GM23338 (cell line): Measurements from ENCODE around the gene CPLX4. TPM values are rescaled to one million over a fixed set of nuclear protein-coding genes. Genes with fewer than 3 reads are reported as not detected.

Experiments
- ATAC-seq: fragments of 200-7000 bp; cut with Tn5 transposase; 3 replicates; pipeline ENCODE4 v1.9.1; 2020
- DNase-seq: peaks from one replicate; pipeline ENCODE4 v3.0.0-alpha.2; 2015; ENCODE audit warnings: low spot score
- H2AFZ ChIP-seq: fragments of 200-600 bp; sonication (generic); 2 replicates; pipeline ENCODE4 v1.8.0; 2016; ENCODE audit warnings: antibody characterized with exemption, mild to moderate bottlenecking, moderate library complexity
- H3F3A ChIP-seq: fragments of 200-600 bp; sonication (generic); replicated peaks from 2 replicates; pipeline ENCODE4 v1.8.0; 2017; ENCODE audit warnings: antibody characterized with exemption, mixed run types, low read depth
- H3K27ac ChIP-seq: fragments of 200-600 bp; sonication (generic); 2 replicates; pipeline ENCODE4 v1.6.1; 2016; ENCODE audit warnings: low read depth
- H3K27me3 ChIP-seq: fragments of 200-600 bp; sonication (generic); 2 replicates; pipeline ENCODE4 v1.8.0; 2016; ENCODE audit warnings: mild to moderate bottlenecking, mixed run types, moderate library complexity; ENCODE audit not compliant: insufficient read depth
- H3K36me3 ChIP-seq: fragments of 200-600 bp; sonication (generic); 2 replicates; pipeline ENCODE4 v1.8.0; 2016; ENCODE audit warnings: mild to moderate bottlenecking; ENCODE audit not compliant: insufficient read depth
- H3K4me1 ChIP-seq: fragments of 200-600 bp; sonication (generic); 2 replicates; pipeline ENCODE4 v1.8.0; 2016; ENCODE audit warnings: mild to moderate bottlenecking, moderate library complexity; ENCODE audit not compliant: insufficient read depth
- H3K4me2 ChIP-seq: fragments of 200-600 bp; sonication (generic); 2 replicates; pipeline ENCODE4 v1.7.1; 2017; ENCODE audit warnings: mixed run types
- H3K4me3 ChIP-seq: fragments of 200-600 bp; sonication (generic); 2 replicates; pipeline ENCODE4 v1.6.1; 2016; ENCODE audit warnings: mixed run types
- H3K79me2 ChIP-seq: fragments of 200-600 bp; sonication (generic); replicated peaks from 2 replicates; pipeline ENCODE4 v1.8.0; 2017; ENCODE audit warnings: mild to moderate bottlenecking; ENCODE audit not compliant: insufficient read depth
- H3K9me2 ChIP-seq: fragments of 200-600 bp; sonication (generic); 2 replicates; pipeline ENCODE4 v1.8.0; 2017; ENCODE audit not compliant: insufficient read depth
- H4K20me1 ChIP-seq: fragments of 200-600 bp; sonication (generic); replicated peaks from 2 replicates; pipeline ENCODE4 v1.8.0; 2017; ENCODE audit warnings: mild to moderate bottlenecking; ENCODE audit not compliant: insufficient read depth
- H3K27ac Mint-ChIP-seq: 2 replicates; pipeline ENCODE4 v1.8.0; 2020; ENCODE audit warnings: inconsistent platforms, mild to moderate bottlenecking, moderate library complexity, mixed read lengths
- H3K27me3 Mint-ChIP-seq: 3 replicates; pipeline ENCODE4 v1.8.0; 2022; ENCODE audit warnings: low read depth, mild to moderate bottlenecking, moderate library complexity, mixed read lengths, inconsistent platforms; ENCODE audit not compliant: insufficient read depth, poor library complexity
- H3K36me3 Mint-ChIP-seq: 3 replicates; pipeline ENCODE4 v1.8.0; 2021; ENCODE audit warnings: low read depth, mild to moderate bottlenecking, inconsistent platforms, moderate library complexity, mixed read lengths
- H3K4me1 Mint-ChIP-seq: 3 replicates; pipeline ENCODE4 v1.8.0; 2020; ENCODE audit warnings: mild to moderate bottlenecking, inconsistent platforms, mixed read lengths
- H3K4me3 Mint-ChIP-seq: 3 replicates; pipeline ENCODE4 v1.8.0; 2021; ENCODE audit warnings: moderate library complexity, mild to moderate bottlenecking, inconsistent platforms, mixed read lengths
- H3K9me3 Mint-ChIP-seq: 3 replicates; pipeline ENCODE4 v1.8.0; 2020; ENCODE audit warnings: moderate library complexity, mild to moderate bottlenecking, inconsistent platforms, mixed read lengths
- CREB1 ChIP-seq: fragments of 250-450 bp; sonication (Bioruptor Pico); IDR thresholded peaks from 2 replicates; pipeline ENCODE4 v1.5.0; 2020; ENCODE audit warnings: low read depth, mild to moderate bottlenecking, moderate library complexity
- EZH2phosphoT487 ChIP-seq: fragments of 200-600 bp; sonication (generic); IDR thresholded peaks from one replicate; pipeline ENCODE4 v1.8.1; 2018; ENCODE audit warnings: antibody characterized with exemption; ENCODE audit not compliant: unreplicated experiment
- JUNB ChIP-seq: IDR thresholded peaks from one replicate; pipeline ENCODE4 v1.6.1; 2016; ENCODE audit warnings: antibody characterized with exemption; ENCODE audit not compliant: unreplicated experiment
- NANOG ChIP-seq: IDR thresholded peaks from 2 replicates; pipeline ENCODE4 v1.6.1; 2016; ENCODE audit warnings: antibody characterized with exemption, borderline replicate concordance
- POLR2AphosphoS5 ChIP-seq: IDR thresholded peaks from 2 replicates; pipeline ENCODE4 v1.6.1; 2016; ENCODE audit warnings: antibody characterized with exemption, low read depth
- ZNF114 ChIP-seq: fragments of 250-450 bp; sonication (Bioruptor Pico); IDR thresholded peaks from 2 replicates; pipeline ENCODE4 v1.5.0; 2020; ENCODE audit warnings: mild to moderate bottlenecking, moderate library complexity
- ZNF331 ChIP-seq: fragments of 250-450 bp; sonication (Bioruptor Pico); IDR thresholded peaks from 2 replicates; pipeline ENCODE4 v1.5.0; 2020; ENCODE audit warnings: low read depth, mild to moderate bottlenecking, moderate library complexity
- polyA plus RNA-seq: library from polyadenylated mRNA; unstranded; fragments of >200 nt; fragmentation: Nextera tagmentation; extraction: Ambion mirVana; gene quantifications from 2 replicates; pipeline ENCODE4 v1.2.1, GENCODE V29; 2016
- total RNA-seq: library from RNA; depleted of rRNA; stranded (reverse); fragments of >200 nt; shearing (Covaris generic); gene quantifications from 2 replicates; pipeline ENCODE4 v1.2.3, GENCODE V29; 2014
- TF ChIP-seq, protein P1 (sequence below): IDR thresholded peaks from 2 replicates; pipeline ENCODE4 v1.6.1; 2016; ENCODE audit warnings: antibody characterized with exemption
- TF ChIP-seq, protein P2 (sequence below): IDR thresholded peaks from one replicate; pipeline ENCODE4 v1.6.1; 2018; ENCODE audit warnings: antibody characterized with exemption; ENCODE audit not compliant: unreplicated experiment
- TF ChIP-seq, protein P3 (sequence below): fragments of 250-450 bp; sonication (Bioruptor Pico); IDR thresholded peaks from 2 replicates; pipeline ENCODE4 v1.5.0; 2020; ENCODE audit warnings: mild to moderate bottlenecking, moderate library complexity

CPLX4 gene
- total and polyA plus RNA-seq, 2 experiments from 2014 or later: not detected

DNA sequence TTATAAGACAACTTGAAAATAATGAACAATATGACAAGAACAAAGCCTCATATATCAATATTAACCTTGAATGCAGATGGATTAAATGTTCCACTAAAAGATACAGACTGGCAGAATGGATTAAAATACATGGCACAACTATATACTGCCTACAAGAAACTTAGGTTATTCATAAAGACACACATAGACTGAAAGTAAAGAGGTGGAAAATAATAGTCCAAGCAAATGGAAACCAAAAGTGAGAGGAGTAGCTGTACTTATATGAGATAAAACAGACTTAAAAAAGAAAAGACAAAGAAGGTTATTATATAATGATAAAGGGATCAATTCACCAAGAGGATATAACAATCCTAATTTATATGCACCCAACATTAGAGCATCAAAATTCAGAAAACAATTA, 22.4 kb upstream of the CPLX4 start:
- TF ChIP-seq POLR2AphosphoS5 (no peak), NANOG (no peak), ZNF114 (CRISPR knock-in tag) (no peak), CREB1 (CRISPR knock-in tag) (no peak), EZH2phosphoT487 (no peak), JUNB (no peak), ZNF331 (CRISPR knock-in tag) (no peak)
- TF ChIP-seq, protein P1, sequence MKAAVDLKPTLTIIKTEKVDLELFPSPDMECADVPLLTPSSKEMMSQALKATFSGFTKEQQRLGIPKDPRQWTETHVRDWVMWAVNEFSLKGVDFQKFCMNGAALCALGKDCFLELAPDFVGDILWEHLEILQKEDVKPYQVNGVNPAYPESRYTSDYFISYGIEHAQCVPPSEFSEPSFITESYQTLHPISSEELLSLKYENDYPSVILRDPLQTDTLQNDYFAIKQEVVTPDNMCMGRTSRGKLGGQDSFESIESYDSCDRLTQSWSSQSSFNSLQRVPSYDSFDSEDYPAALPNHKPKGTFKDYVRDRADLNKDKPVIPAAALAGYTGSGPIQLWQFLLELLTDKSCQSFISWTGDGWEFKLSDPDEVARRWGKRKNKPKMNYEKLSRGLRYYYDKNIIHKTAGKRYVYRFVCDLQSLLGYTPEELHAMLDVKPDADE: no peak
- no peaks in the 10 kb centered on the region for H3K9me3 Mint-ChIP-seq
- no peak overlapping the region for H2AFZ ChIP-seq
- ATAC-seq (no peak), DNase-seq (no peak)
- no peaks in the 10 kb centered on the region; the same call in 1 of the 3 replicates for H3K4me1 Mint-ChIP-seq
- H3K9me2 ChIP-seq: no peaks in the 10 kb centered on the region
- H3K4me3 Mint-ChIP-seq: no peak overlapping the region
- H3K27me3 Mint-ChIP-seq: peaks cover 2% of the 10 kb centered on the region
- H3K79me2 ChIP-seq: peaks cover 48% of the 10 kb centered on the region
- no peaks in the 10 kb centered on the region for H3F3A ChIP-seq
- H3K36me3 ChIP-seq: peaks cover 32% of the 10 kb centered on the region
- peaks cover 74% of the 10 kb centered on the region for H3K36me3 Mint-ChIP-seq
- H3K4me1 ChIP-seq: no peaks in the 10 kb centered on the region
- H3K4me3 ChIP-seq: no peak overlapping the region
- H3K27ac ChIP-seq: no peak overlapping the region
- H4K20me1 ChIP-seq: peaks cover 26% of the 10 kb centered on the region
- no peak overlapping the region for H3K4me2 ChIP-seq
- H3K27me3 ChIP-seq: no peaks in the 10 kb centered on the region
- no peak overlapping the region; the same call in 1 of the 2 replicates for H3K27ac Mint-ChIP-seq

DNA sequence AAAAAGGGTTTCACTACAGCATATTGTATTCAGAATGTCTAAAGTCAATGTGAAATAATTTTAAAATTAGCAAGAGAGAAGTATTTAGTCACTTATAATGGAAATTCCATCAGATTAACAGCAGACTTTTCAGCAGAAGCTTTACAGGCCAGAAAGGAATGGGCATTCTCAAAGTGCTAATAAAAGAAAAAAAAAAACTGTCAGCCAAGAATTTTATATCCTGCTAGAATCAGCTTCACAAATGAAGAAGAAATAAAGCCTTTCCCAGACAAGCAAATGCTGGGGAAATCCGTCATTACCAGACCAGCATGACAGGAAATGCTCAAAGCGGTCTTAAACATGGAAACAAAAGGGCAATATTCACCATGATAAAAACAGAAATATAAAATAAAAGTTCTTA, 21.9 kb upstream of the CPLX4 start:
- H4K20me1 ChIP-seq: peaks cover 26% of the 10 kb centered on the region
- no peaks in the 10 kb centered on the region for H3K9me2 ChIP-seq
- DNase-seq (no peak), ATAC-seq (no peak)
- H3K4me2 ChIP-seq: no peak overlapping the region
- no peak overlapping the region for H3K4me3 Mint-ChIP-seq
- TF ChIP-seq, protein P2, sequence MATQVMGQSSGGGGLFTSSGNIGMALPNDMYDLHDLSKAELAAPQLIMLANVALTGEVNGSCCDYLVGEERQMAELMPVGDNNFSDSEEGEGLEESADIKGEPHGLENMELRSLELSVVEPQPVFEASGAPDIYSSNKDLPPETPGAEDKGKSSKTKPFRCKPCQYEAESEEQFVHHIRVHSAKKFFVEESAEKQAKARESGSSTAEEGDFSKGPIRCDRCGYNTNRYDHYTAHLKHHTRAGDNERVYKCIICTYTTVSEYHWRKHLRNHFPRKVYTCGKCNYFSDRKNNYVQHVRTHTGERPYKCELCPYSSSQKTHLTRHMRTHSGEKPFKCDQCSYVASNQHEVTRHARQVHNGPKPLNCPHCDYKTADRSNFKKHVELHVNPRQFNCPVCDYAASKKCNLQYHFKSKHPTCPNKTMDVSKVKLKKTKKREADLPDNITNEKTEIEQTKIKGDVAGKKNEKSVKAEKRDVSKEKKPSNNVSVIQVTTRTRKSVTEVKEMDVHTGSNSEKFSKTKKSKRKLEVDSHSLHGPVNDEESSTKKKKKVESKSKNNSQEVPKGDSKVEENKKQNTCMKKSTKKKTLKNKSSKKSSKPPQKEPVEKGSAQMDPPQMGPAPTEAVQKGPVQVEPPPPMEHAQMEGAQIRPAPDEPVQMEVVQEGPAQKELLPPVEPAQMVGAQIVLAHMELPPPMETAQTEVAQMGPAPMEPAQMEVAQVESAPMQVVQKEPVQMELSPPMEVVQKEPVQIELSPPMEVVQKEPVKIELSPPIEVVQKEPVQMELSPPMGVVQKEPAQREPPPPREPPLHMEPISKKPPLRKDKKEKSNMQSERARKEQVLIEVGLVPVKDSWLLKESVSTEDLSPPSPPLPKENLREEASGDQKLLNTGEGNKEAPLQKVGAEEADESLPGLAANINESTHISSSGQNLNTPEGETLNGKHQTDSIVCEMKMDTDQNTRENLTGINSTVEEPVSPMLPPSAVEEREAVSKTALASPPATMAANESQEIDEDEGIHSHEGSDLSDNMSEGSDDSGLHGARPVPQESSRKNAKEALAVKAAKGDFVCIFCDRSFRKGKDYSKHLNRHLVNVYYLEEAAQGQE: no peak
- no peak for TF ChIP-seq EZH2phosphoT487
- TF ChIP-seq, protein P3, sequence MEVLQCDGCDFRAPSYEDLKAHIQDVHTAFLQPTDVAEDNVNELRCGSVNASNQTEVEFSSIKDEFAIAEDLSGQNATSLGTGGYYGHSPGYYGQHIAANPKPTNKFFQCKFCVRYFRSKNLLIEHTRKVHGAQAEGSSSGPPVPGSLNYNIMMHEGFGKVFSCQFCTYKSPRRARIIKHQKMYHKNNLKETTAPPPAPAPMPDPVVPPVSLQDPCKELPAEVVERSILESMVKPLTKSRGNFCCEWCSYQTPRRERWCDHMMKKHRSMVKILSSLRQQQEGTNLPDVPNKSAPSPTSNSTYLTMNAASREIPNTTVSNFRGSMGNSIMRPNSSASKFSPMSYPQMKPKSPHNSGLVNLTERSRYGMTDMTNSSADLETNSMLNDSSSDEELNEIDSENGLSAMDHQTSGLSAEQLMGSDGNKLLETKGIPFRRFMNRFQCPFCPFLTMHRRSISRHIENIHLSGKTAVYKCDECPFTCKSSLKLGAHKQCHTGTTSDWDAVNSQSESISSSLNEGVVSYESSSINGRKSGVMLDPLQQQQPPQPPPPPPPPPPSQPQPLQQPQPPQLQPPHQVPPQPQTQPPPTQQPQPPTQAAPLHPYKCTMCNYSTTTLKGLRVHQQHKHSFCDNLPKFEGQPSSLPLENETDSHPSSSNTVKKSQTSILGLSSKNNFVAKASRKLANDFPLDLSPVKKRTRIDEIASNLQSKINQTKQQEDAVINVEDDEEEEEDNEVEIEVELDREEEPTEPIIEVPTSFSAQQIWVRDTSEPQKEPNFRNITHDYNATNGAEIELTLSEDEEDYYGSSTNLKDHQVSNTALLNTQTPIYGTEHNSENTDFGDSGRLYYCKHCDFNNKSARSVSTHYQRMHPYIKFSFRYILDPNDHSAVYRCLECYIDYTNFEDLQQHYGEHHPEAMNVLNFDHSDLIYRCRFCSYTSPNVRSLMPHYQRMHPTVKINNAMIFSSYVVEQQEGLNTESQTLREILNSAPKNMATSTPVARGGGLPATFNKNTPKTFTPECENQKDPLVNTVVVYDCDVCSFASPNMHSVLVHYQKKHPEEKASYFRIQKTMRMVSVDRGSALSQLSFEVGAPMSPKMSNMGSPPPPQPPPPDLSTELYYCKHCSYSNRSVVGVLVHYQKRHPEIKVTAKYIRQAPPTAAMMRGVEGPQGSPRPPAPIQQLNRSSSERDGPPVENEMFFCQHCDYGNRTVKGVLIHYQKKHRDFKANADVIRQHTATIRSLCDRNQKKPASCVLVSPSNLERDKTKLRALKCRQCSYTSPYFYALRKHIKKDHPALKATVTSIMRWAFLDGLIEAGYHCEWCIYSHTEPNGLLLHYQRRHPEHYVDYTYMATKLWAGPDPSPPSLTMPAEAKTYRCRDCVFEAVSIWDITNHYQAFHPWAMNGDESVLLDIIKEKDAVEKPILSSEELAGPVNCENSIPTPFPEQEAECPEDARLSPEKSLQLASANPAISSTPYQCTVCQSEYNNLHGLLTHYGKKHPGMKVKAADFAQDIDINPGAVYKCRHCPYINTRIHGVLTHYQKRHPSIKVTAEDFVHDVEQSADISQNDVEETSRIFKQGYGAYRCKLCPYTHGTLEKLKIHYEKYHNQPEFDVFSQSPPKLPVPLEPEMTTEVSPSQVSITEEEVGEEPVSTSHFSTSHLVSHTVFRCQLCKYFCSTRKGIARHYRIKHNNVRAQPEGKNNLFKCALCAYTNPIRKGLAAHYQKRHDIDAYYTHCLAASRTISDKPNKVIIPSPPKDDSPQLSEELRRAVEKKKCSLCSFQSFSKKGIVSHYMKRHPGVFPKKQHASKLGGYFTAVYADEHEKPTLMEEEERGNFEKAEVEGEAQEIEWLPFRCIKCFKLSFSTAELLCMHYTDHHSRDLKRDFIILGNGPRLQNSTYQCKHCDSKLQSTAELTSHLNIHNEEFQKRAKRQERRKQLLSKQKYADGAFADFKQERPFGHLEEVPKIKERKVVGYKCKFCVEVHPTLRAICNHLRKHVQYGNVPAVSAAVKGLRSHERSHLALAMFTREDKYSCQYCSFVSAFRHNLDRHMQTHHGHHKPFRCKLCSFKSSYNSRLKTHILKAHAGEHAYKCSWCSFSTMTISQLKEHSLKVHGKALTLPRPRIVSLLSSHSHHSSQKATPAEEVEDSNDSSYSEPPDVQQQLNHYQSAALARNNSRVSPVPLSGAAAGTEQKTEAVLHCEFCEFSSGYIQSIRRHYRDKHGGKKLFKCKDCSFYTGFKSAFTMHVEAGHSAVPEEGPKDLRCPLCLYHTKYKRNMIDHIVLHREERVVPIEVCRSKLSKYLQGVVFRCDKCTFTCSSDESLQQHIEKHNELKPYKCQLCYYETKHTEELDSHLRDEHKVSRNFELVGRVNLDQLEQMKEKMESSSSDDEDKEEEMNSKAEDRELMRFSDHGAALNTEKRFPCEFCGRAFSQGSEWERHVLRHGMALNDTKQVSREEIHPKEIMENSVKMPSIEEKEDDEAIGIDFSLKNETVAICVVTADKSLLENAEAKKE (CRISPR knock-in tag): no peak
- TF ChIP-seq JUNB: no peak
- TF ChIP-seq NANOG: no peak
- no peak for TF ChIP-seq CREB1 (CRISPR knock-in tag)
- no peak for TF ChIP-seq ZNF331 (CRISPR knock-in tag)
- TF ChIP-seq ZNF114 (CRISPR knock-in tag): no peak
- no peaks in the 10 kb centered on the region for H3F3A ChIP-seq
- no peak overlapping the region for H3K27ac ChIP-seq
- no peaks in the 10 kb centered on the region; the same call in 1 of the 3 replicates for H3K4me1 Mint-ChIP-seq
- no peaks in the 10 kb centered on the region for H3K9me3 Mint-ChIP-seq
- H3K36me3 Mint-ChIP-seq: peaks cover 69% of the 10 kb centered on the region
- no peaks in the 10 kb centered on the region for H3K27me3 ChIP-seq
- H2AFZ ChIP-seq: no peak overlapping the region
- peaks cover 2% of the 10 kb centered on the region for H3K27me3 Mint-ChIP-seq
- H3K36me3 ChIP-seq: peaks cover 27% of the 10 kb centered on the region
- no peak overlapping the region for H3K27ac Mint-ChIP-seq
- H3K79me2 ChIP-seq: peaks cover 48% of the 10 kb centered on the region
- no peak overlapping the region for H3K4me3 ChIP-seq
- no peaks in the 10 kb centered on the region for H3K4me1 ChIP-seq
